Esophagus squamous epithelium (tissue), 5 donors: Measurements from ENCODE around the gene SURF2. TPM values are rescaled to one million over a fixed set of nuclear protein-coding genes. Genes with fewer than 3 reads are reported as not detected.

ENCODE experiments used
- DNase-seq: peaks from one replicate; lab custom pipeline; 2025; lab: John Stamatoyannopoulos, UW
- H3K27ac ChIP-seq, 4 donors: fragments of 200-600 bp; sonication (generic); one replicate each; pipeline ENCODE4 v1.5.1; 2016 to 2019; ENCODE audit warnings: mild to moderate bottlenecking in 1 of 4
- H3K27me3 ChIP-seq, 4 donors: fragments of 200-600 bp; sonication (generic); 1 replicate in 3 of 4; 2 replicates in 1 of 4; pipeline versions ENCODE4 v1.5.1 to v1.6.0; 2017 to 2021; ENCODE audit warnings: antibody characterized with exemption in 1 of 4
- H3K36me3 ChIP-seq, 3 donors: fragments of 200-600 bp; sonication (generic); one replicate each; pipeline ENCODE4 v1.5.1; 2016 to 2019
- H3K4me1 ChIP-seq, 3 donors: fragments of 200-600 bp; sonication (generic); one replicate each; pipeline ENCODE4 v1.5.1; 2017 to 2019
- H3K4me3 ChIP-seq, 4 donors: fragments of 200-600 bp; sonication (generic); 1 replicate in 3 of 4; 2 replicates in 1 of 4; pipeline ENCODE4 v1.5.1; 2016 to 2019; ENCODE audit warnings: mild to moderate bottlenecking in 2 of 4, moderate library complexity in 1 of 4
- H3K9me3 ChIP-seq, 3 donors: fragments of 200-600 bp; sonication (generic); one replicate each; pipeline ENCODE4 v1.5.1; 2016 to 2019
- POLR2A ChIP-seq, 4 donors: fragments of 450-650 bp; IDR thresholded peaks; one replicate each; pipeline ENCODE4 v1.6.1; 2017; ENCODE audit warnings: antibody characterized with exemption in 4 of 4, mild to moderate bottlenecking in 4 of 4, moderate library complexity in 3 of 4
- WGBS, 2 donors: methylation state at CpG; one replicate each; pipeline ENCODE4 v1.1.5; 2018; 5-methylcytosine and 5-hydroxymethylcytosine counted together
- intact Hi-C: fragments of 100-400 bp; cut with DNase I; formaldehyde crosslinking; loops from one replicate; pipeline ENCODE4 v1.15.0; 2022
- total RNA-seq, 4 donors: library from RNA; depleted of rRNA; stranded (reverse); fragments of >200 nt; gene quantifications; one replicate each; pipeline ENCODE4 v1.1.0, GENCODE V29; 2016
- TF ChIP-seq, protein P1 (sequence below), 6 experiments: fragments of 450-650 bp in 4 of 6; fragments of 200-600 bp in 2 of 6; sonication (generic) in 2 of 6; IDR thresholded peaks; one replicate each; pipeline ENCODE4 v1.5.1; 2016 to 2019; ENCODE audit warnings: antibody characterized with exemption in 6 of 6, mild to moderate bottlenecking in 4 of 6, moderate library complexity in 4 of 6
- donor health status: DM: yes; HTN: yes; CAD: no.

SURF2 gene
- total RNA-seq, 4 donors from 2014 or later, result 30.1 to 36.8 (median 33.6) TPM

DNA sequence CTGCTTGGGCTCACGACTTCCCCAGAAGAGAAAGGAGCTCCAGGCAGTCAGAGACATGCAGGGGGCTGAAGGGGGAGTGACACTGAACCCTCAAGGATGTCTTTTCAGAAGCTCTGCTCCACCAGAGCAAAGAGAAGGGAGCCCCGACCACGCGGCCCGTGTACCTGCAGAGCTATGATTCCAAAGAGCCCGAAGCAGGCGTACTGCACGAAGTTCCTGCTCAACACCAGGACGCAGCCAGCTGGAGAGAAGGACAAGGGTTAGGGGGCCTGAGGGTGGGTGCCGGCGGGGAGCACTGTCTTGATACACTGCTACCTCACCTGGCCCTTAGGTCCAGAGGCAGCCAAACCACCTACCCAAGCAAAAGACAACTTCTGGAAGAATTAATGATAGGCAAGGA lies 10.1 kb downstream of the SURF2 start:
- 90% methylated on average over 2 of the region's 11 CpGs; no CpG with 5 or more reads in 1 of the 2 donors for WGBS, 2 donors
- no peaks in the 10 kb centered on the region for H3K9me3 ChIP-seq
- peaks cover 48 to 100% (median 70%) of the 10 kb centered on the region in 3 donors for H3K4me1 ChIP-seq
- intact Hi-C loops, result no loop called here
- peaks cover 21 to 81% (median 29%) of the 10 kb centered on the region in 3 donors for H3K36me3 ChIP-seq
- TF ChIP-seq, protein P1, sequence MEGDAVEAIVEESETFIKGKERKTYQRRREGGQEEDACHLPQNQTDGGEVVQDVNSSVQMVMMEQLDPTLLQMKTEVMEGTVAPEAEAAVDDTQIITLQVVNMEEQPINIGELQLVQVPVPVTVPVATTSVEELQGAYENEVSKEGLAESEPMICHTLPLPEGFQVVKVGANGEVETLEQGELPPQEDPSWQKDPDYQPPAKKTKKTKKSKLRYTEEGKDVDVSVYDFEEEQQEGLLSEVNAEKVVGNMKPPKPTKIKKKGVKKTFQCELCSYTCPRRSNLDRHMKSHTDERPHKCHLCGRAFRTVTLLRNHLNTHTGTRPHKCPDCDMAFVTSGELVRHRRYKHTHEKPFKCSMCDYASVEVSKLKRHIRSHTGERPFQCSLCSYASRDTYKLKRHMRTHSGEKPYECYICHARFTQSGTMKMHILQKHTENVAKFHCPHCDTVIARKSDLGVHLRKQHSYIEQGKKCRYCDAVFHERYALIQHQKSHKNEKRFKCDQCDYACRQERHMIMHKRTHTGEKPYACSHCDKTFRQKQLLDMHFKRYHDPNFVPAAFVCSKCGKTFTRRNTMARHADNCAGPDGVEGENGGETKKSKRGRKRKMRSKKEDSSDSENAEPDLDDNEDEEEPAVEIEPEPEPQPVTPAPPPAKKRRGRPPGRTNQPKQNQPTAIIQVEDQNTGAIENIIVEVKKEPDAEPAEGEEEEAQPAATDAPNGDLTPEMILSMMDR (IDR thresholded peaks at IDR 0.05), result no peak
- no peak for TF ChIP-seq POLR2A (IDR thresholded peaks at IDR 0.05)
- H3K27ac ChIP-seq, result peak overlapping the region in 1 of 4 donors; percentile 22
- no peak overlapping the region for H3K4me3 ChIP-seq
- H3K27me3 ChIP-seq, result no peaks in the 10 kb centered on the region
- no peak for DNase-seq

DNA sequence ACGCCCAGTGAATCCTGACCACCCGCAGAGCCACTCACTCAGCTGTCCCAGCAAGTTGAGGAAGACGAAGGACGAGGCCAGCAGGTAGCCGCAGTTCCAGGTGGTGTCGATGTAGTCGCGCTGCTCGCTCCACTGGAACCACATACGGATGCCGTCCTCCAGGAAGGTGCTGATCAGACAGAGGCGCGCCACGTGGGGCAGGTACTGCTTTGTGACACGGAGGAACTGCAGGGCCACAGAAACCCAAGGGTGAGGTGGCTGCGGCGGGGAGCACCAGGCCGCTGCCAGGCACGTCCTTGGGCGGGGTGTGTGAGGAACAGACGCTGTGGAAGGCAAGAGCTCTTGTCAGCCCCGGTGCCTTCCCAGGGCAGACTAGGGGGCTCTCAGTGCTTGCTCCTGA lies 10.9 kb downstream of the SURF2 start:
- no peak for TF ChIP-seq POLR2A (IDR thresholded peaks at IDR 0.05)
- TF ChIP-seq, protein P1 (IDR thresholded peaks at IDR 0.05), result no peak
- DNase-seq, result no peak
- H3K9me3 ChIP-seq, result no peaks in the 10 kb centered on the region
- no peaks in the 10 kb centered on the region for H3K27me3 ChIP-seq
- H3K27ac ChIP-seq, result no peak overlapping the region
- H3K4me3 ChIP-seq, result no peak overlapping the region
- peaks cover 54 to 100% (median 72%) of the 10 kb centered on the region in 3 donors for H3K4me1 ChIP-seq
- WGBS, 2 donors, result 78 to 98% methylated on average over 5 to 17 of the region's 22 CpGs
- intact Hi-C loops, result no loop called here
- H3K36me3 ChIP-seq, result peaks cover 21 to 76% (median 29%) of the 10 kb centered on the region in 3 donors

DNA sequence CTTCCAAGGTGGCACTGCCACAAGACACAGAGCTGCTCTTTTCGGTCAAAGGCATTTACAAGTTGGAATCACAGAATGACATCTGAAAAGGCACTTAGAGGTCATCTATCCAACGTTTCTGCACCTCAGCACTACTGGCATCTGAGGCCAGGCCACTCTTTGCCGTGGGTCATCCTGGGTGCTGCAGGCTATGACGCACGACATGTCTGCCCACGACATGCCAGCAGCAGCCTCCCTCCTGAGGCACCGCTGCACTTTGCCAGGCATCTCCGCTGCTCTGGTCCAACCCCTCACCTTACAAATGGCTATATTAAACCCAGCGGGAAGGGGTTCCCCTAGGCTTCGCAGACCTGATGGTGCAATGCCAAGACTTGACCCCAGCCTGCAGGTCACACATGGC lies 11.4 kb downstream of the SURF2 start:
- Histone ChIP-seq H3K27me3 (no peaks in the 10 kb centered on the region), H3K27ac (peak overlapping the region in 2 of 4 donors; percentile 27 to 31), H3K4me3 (no peak overlapping the region), H3K36me3 (peaks cover 21 to 76% (median 29%) of the 10 kb centered on the region in 3 donors), H3K9me3 (no peaks in the 10 kb centered on the region), H3K4me1 (peaks cover 56 to 100% (median 73%) of the 10 kb centered on the region in 3 donors)
- TF ChIP-seq, protein P1 (IDR thresholded peaks at IDR 0.05), result no peak
- no peak for TF ChIP-seq POLR2A (IDR thresholded peaks at IDR 0.05)
- intact Hi-C loops, result no loop called here
- no peak for DNase-seq
- 69 to 87% methylated on average over 3 to 10 of the region's 10 CpGs for WGBS, 2 donors

DNA sequence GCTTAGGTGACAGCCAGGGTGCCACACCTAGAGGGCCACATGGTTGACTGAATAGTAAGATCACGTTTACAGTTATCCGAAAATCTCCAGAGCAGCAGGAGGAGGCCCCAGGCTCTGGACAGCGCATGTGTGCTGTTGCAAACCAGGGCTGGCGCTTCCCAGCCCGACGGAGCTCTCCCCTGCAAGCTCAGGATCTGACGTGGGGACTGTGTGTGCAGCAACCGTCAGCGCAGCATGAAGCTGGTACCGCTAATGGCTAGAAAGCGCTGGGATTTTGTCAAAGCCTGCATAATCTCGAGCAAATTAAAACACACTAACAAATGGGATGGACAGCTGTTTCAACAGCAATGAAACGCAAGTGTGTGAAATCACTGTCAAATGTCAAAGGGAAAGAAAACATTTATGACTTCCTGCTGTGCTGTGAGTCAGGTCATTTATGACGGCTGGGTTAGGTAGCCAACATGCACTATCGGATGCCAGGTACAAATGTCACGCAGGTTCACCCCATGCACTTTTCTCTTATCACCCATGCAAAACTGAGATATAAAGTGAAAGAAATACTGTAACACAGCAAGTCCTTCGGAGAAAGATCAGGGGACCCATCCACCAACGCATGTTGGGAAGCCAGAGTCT lies 12.0 kb downstream of the SURF2 start:
- no peak for DNase-seq
- H3K27me3 ChIP-seq, result no peaks in the 10 kb centered on the region
- H3K36me3 ChIP-seq, result peaks cover 19 to 76% (median 24%) of the 10 kb centered on the region in 3 donors
- no peak for TF ChIP-seq POLR2A (IDR thresholded peaks at IDR 0.05)
- H3K9me3 ChIP-seq, result no peaks in the 10 kb centered on the region
- intact Hi-C loops, result no loop called here
- 53 to 65% methylated on average over 14 to 17 of the region's 18 CpGs for WGBS, 2 donors
- no peak overlapping the region for H3K4me3 ChIP-seq
- peaks cover 62 to 100% (median 73%) of the 10 kb centered on the region in 3 donors for H3K4me1 ChIP-seq
- peak overlapping the region in 1 of 4 donors; percentile 27 for H3K27ac ChIP-seq

DNA sequence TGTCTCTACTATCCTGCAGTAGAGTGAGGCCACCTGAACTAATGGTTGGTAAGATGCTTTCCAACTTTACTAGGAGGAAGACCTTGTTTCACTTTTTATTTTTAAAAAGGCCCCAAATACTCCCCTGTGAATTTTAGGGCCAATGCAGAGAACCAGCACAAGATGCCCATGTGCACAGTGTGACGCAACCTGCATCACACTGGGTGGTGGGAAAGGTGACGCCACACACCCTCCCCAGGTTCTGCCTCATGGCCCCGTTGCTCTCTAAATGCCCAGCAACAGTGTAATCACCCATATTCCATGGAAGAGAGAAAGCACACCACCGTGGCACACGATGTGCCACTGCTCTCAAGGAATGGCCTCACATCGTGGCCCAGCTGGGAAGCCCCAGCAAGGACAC lies 13.1 kb downstream of the SURF2 start:
- Histone ChIP-seq H3K27ac (peak overlapping the region in 1 of 4 donors; percentile 63), H3K4me1 (peaks cover 58 to 100% (median 70%) of the 10 kb centered on the region in 3 donors)
- WGBS, 2 donors, result 68 to 73% methylated on average over 4 of the region's 6 CpGs

More for the DNA sequence above, 13.1 kb downstream of the SURF2 start:
- intact Hi-C loops, result no loop called here
- H3K9me3 ChIP-seq, result no peaks in the 10 kb centered on the region
- no peak overlapping the region for H3K4me3 ChIP-seq
- peaks cover 17 to 67% (median 24%) of the 10 kb centered on the region in 3 donors for H3K36me3 ChIP-seq
- TF ChIP-seq, protein P1 (IDR thresholded peaks at IDR 0.05), result no peak
- no peak for TF ChIP-seq POLR2A (IDR thresholded peaks at IDR 0.05)
- DNase-seq, result no peak
- no peaks in the 10 kb centered on the region for H3K27me3 ChIP-seq
